ENCODE measurements around the gene UBXN10.

The UBXN10 gene

GRCh38 chr1:20198918-20199317 lies 13.0 kb downstream of the UBXN10 start:
- no peaks in the 10 kb centered on the region for H3F3A ChIP-seq (ENCODE audit: low read depth)
- H3K4me1 ChIP-seq (ENCODE audit: insufficient read depth, low read length, poor library complexity, severe bottlenecking) = no peaks in the 10 kb centered on the region
- no peaks in the 10 kb centered on the region for H4K20me1 ChIP-seq (ENCODE audit: insufficient read depth, low read length, poor library complexity, severe bottlenecking)
- TF ChIP-seq CTCF (conservative IDR thresholded peaks at IDR 0.05; ENCODE audit: low read length) (no peak), EZH2phosphoT487 (IDR thresholded peaks at IDR 0.05; ENCODE audit: borderline replicate concordance) (no peak)
- no peaks in the 10 kb centered on the region for H3K9me3 ChIP-seq (ENCODE audit: insufficient read depth, low read depth, low read length)
- no peak overlapping the region for H3K4me2 ChIP-seq (ENCODE audit: low read depth, low read length, poor library complexity, severe bottlenecking)
- no peak overlapping the region for H2AFZ ChIP-seq (ENCODE audit: low read length)
- no peak overlapping the region for H3K4me3 ChIP-seq (ENCODE audit: low read length, poor library complexity, severe bottlenecking)
- H3K36me3 ChIP-seq (ENCODE audit: insufficient read depth, low read length) = no peaks in the 10 kb centered on the region
- no peaks in the 10 kb centered on the region for H3K79me2 ChIP-seq (ENCODE audit: insufficient read depth, low read length)
- H3K9me2 ChIP-seq (replicated peaks; ENCODE audit: low read depth, low read length) = no peaks in the 10 kb centered on the region
- H3K27me3 ChIP-seq (ENCODE audit: insufficient read depth, low read length, poor library complexity, severe bottlenecking) = no peaks in the 10 kb centered on the region
- H3K9ac ChIP-seq (ENCODE audit: low read depth, low read length, poor library complexity, severe bottlenecking) = no peak overlapping the region

GRCh38 chr1:20199403-20199802 lies 13.5 kb downstream of the UBXN10 start:
- no peak overlapping the region for H3K4me2 ChIP-seq (ENCODE audit: low read depth, low read length, poor library complexity, severe bottlenecking)
- no peaks in the 10 kb centered on the region for H3K9me3 ChIP-seq (ENCODE audit: insufficient read depth, low read depth, low read length)
- no peak overlapping the region for H3K9ac ChIP-seq (ENCODE audit: low read depth, low read length, poor library complexity, severe bottlenecking)
- H3K9me2 ChIP-seq (replicated peaks; ENCODE audit: low read depth, low read length) = no peaks in the 10 kb centered on the region
- H2AFZ ChIP-seq (ENCODE audit: low read length) = no peak overlapping the region
- TF ChIP-seq EZH2phosphoT487 (IDR thresholded peaks at IDR 0.05; ENCODE audit: borderline replicate concordance) (no peak), CTCF (conservative IDR thresholded peaks at IDR 0.05; ENCODE audit: low read length) (no peak)
- H4K20me1 ChIP-seq (ENCODE audit: insufficient read depth, low read length, poor library complexity, severe bottlenecking) = no peaks in the 10 kb centered on the region
- no peaks in the 10 kb centered on the region for H3K4me1 ChIP-seq (ENCODE audit: insufficient read depth, low read length, poor library complexity, severe bottlenecking)
- no peaks in the 10 kb centered on the region for H3K79me2 ChIP-seq (ENCODE audit: insufficient read depth, low read length)
- no peak overlapping the region for H3K4me3 ChIP-seq (ENCODE audit: low read length, poor library complexity, severe bottlenecking)
- H3F3A ChIP-seq (ENCODE audit: low read depth) = no peaks in the 10 kb centered on the region
- H3K27me3 ChIP-seq (ENCODE audit: insufficient read depth, low read length, poor library complexity, severe bottlenecking) = no peaks in the 10 kb centered on the region
- no peaks in the 10 kb centered on the region for H3K36me3 ChIP-seq (ENCODE audit: insufficient read depth, low read length)

GRCh38 chr1:20199840-20200239 lies 13.9 kb downstream of the UBXN10 start:
- TF ChIP-seq EZH2phosphoT487 (IDR thresholded peaks at IDR 0.05; ENCODE audit: borderline replicate concordance) (no peak), CTCF (conservative IDR thresholded peaks at IDR 0.05; ENCODE audit: low read length) (no peak)
- H3K36me3 ChIP-seq (ENCODE audit: insufficient read depth, low read length) = no peaks in the 10 kb centered on the region
- no peaks in the 10 kb centered on the region for H3K9me3 ChIP-seq (ENCODE audit: insufficient read depth, low read depth, low read length)
- no peaks in the 10 kb centered on the region for H3F3A ChIP-seq (ENCODE audit: low read depth)
- H3K79me2 ChIP-seq (ENCODE audit: insufficient read depth, low read length) = no peaks in the 10 kb centered on the region
- H3K27me3 ChIP-seq (ENCODE audit: insufficient read depth, low read length, poor library complexity, severe bottlenecking) = no peaks in the 10 kb centered on the region
- H3K9me2 ChIP-seq (replicated peaks; ENCODE audit: low read depth, low read length) = no peaks in the 10 kb centered on the region
- no peak overlapping the region for H3K9ac ChIP-seq (ENCODE audit: low read depth, low read length, poor library complexity, severe bottlenecking)
- no peaks in the 10 kb centered on the region for H3K4me1 ChIP-seq (ENCODE audit: insufficient read depth, low read length, poor library complexity, severe bottlenecking)
- no peak overlapping the region for H3K4me3 ChIP-seq (ENCODE audit: low read length, poor library complexity, severe bottlenecking)
- no peak overlapping the region for H2AFZ ChIP-seq (ENCODE audit: low read length)
- no peaks in the 10 kb centered on the region for H4K20me1 ChIP-seq (ENCODE audit: insufficient read depth, low read length, poor library complexity, severe bottlenecking)
- H3K4me2 ChIP-seq (ENCODE audit: low read depth, low read length, poor library complexity, severe bottlenecking) = no peak overlapping the region
